Measurements from ENCODE around the gene SBF1. TPM values are rescaled to one million over a fixed set of nuclear protein-coding genes. Genes with fewer than 3 reads are reported as not detected.

SBF1 gene
- total and polyA plus RNA-seq, 4 donors = 30.1 to 76.9 (median 34.2) TPM

DNA sequence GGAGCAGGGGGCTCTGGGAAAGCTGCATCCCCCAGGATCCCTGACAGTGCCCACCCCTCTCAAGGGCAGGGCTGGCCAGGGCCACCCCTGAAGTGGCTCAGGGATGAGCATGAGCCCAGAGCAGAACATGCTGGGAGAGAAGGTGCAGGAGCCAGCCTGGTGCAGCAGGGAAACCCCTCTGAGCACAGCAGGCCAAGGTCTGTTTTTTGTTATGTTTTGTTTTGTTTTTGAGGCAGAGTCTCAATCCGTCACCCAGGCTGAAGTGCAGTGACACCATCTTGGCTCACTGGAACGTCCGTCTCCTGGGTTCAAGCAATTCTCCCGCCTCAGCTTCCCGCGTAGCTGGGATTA lies 792 bp upstream of the SBF1 start:
- peaks cover 0 to 2% (median 0%) of the 10 kb centered on the region in 4 donors for H3K36me3 ChIP-seq (ENCODE audit: control insufficient read depth in 4 of 4, insufficient read depth in 4 of 4, low read length in 4 of 4)
- H3K27ac ChIP-seq (ENCODE audit: low read depth in 1 of 2, low read length in 1 of 2) = no peak overlapping the region
- no peak for ATAC-seq (ENCODE audit: insufficient read depth, low FRiP score)
- peak overlapping the region in 1 of 2 donors; percentile 37 for H3K9ac ChIP-seq (ENCODE audit: insufficient read depth in 1 of 2, low read length in 2 of 2)
- no peak for DNase-seq
- 93% methylated on average over 6 of the region's 6 CpGs for WGBS, 2 donors
- TF ChIP-seq, protein P1, sequence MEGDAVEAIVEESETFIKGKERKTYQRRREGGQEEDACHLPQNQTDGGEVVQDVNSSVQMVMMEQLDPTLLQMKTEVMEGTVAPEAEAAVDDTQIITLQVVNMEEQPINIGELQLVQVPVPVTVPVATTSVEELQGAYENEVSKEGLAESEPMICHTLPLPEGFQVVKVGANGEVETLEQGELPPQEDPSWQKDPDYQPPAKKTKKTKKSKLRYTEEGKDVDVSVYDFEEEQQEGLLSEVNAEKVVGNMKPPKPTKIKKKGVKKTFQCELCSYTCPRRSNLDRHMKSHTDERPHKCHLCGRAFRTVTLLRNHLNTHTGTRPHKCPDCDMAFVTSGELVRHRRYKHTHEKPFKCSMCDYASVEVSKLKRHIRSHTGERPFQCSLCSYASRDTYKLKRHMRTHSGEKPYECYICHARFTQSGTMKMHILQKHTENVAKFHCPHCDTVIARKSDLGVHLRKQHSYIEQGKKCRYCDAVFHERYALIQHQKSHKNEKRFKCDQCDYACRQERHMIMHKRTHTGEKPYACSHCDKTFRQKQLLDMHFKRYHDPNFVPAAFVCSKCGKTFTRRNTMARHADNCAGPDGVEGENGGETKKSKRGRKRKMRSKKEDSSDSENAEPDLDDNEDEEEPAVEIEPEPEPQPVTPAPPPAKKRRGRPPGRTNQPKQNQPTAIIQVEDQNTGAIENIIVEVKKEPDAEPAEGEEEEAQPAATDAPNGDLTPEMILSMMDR (IDR thresholded peaks at IDR 0.05; ENCODE audit: control extremely low read depth, extremely low read depth) = no peak
- peaks cover 0 to 16% (median 13%) of the 10 kb centered on the region in 3 donors for H3K27me3 ChIP-seq (ENCODE audit: control insufficient read depth in 3 of 3, insufficient read depth in 3 of 3, low read length in 2 of 3)
- H3K4me3 ChIP-seq = no peak overlapping the region
- H3K9me3 ChIP-seq (ENCODE audit: control insufficient read depth in 4 of 4, insufficient read depth in 3 of 4, low read length in 3 of 4) = no peaks in the 10 kb centered on the region
- H3K4me1 ChIP-seq (ENCODE audit: control insufficient read depth in 5 of 5, insufficient read depth in 5 of 5, low read length in 5 of 5) = peaks cover 8 to 27% (median 10%) of the 10 kb centered on the region in 5 donors

DNA sequence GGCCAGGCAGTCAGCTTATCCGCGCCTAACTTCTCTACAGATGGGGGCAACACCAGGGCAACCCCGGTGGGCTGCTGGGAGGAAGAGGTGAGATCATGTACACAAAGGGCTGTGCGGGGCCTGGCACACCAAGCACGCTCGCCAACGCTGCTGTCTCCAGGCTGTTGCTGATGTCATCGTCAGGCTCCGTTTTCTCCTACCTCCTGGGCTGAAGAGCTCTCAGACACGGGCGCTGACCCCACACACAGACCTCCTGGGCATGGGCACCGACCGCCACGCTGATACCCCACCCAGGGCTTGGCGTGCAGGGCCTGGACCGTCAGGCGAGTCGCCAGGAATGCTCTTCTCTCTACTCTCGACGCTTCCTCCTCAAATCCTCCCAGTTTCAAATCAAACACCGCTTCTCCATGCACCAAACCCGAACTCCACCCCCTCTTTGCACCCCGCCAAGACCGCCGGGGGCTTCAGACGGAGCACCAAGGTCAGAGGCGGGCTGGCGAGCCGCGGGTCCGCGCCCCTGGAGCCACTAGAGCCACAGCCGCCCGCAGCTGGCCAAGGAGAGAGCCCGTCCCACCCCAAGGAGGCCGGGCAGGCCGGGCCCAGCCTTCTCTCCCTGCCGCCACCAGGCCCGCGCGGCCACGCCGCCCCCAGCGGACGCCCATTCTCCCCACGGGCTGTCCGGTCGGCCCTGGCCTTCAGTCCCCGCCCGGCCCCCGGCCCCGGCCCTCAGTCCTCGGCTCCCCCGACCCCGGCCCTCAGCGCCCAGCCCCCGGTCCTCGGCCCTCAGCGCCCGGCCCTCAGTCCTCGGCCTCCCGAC lies 772 bp downstream of the SBF1 start:
- H3K9me3 ChIP-seq (ENCODE audit: control insufficient read depth in 4 of 4, insufficient read depth in 3 of 4, low read length in 3 of 4) = no peaks in the 10 kb centered on the region
- H3K4me3 ChIP-seq = peak overlapping the region; percentile 94
- peak overlapping the region in 1 of 2 donors; percentile 45 for H3K27ac ChIP-seq (ENCODE audit: low read depth in 1 of 2, low read length in 1 of 2)
- peak overlapping the region; percentile 37 to 60 for H3K9ac ChIP-seq (ENCODE audit: insufficient read depth in 1 of 2, low read length in 2 of 2)
- peaks cover 0 to 2% (median 0%) of the 10 kb centered on the region in 3 donors for H3K27me3 ChIP-seq (ENCODE audit: control insufficient read depth in 3 of 3, insufficient read depth in 3 of 3, low read length in 2 of 3)
- ATAC-seq (ENCODE audit: insufficient read depth, low FRiP score) (peak; percentile 30), DNase-seq (peak; percentile 44 to 56 (median 44))
- peaks cover 0 to 2% (median 0%) of the 10 kb centered on the region in 4 donors for H3K36me3 ChIP-seq (ENCODE audit: control insufficient read depth in 4 of 4, insufficient read depth in 4 of 4, low read length in 4 of 4)
- TF ChIP-seq, protein P1 (IDR thresholded peaks at IDR 0.05; ENCODE audit: control extremely low read depth, extremely low read depth) = no peak
- WGBS, 2 donors = 5 to 17% methylated on average over 41 to 62 of the region's 62 CpGs
- peaks cover 8 to 42% (median 10%) of the 10 kb centered on the region in 5 donors for H3K4me1 ChIP-seq (ENCODE audit: control insufficient read depth in 5 of 5, insufficient read depth in 5 of 5, low read length in 5 of 5)

DNA sequence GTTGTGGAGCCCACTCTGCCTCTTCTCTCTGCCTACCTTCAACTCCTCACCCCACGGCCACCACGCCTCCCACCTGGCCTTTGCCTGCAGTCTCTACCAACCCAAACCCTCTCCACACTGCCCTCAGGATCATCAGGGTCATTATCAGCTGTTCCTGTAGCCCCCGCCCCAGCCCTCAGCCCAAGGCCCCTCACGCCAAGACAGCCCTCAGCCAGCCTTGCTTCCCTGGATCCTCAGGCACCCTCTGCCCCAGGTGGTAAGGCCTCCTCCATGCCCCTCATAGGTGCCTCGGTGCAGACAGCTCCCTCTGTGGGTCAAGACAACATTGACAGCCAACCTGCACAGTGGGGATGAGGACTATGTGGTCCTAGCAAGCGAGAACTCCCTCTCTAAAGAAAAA lies 1.7 kb downstream of the SBF1 start:
- Histone ChIP-seq H3K27me3 (ENCODE audit: control insufficient read depth in 3 of 3, insufficient read depth in 3 of 3, low read length in 2 of 3) (no peaks in the 10 kb centered on the region), H3K4me1 (ENCODE audit: control insufficient read depth in 5 of 5, insufficient read depth in 5 of 5, low read length in 5 of 5) (peaks cover 8 to 42% (median 10%) of the 10 kb centered on the region in 5 donors), H3K27ac (ENCODE audit: low read depth in 1 of 2, low read length in 1 of 2) (no peak overlapping the region), H3K36me3 (ENCODE audit: control insufficient read depth in 4 of 4, insufficient read depth in 4 of 4, low read length in 4 of 4) (peaks cover 0 to 2% (median 0%) of the 10 kb centered on the region in 4 donors), H3K9me3 (ENCODE audit: control insufficient read depth in 4 of 4, insufficient read depth in 3 of 4, low read length in 3 of 4) (no peaks in the 10 kb centered on the region), H3K4me3 (peak overlapping the region; percentile 77), H3K9ac (ENCODE audit: insufficient read depth in 1 of 2, low read length in 2 of 2) (peak overlapping the region in 1 of 2 donors; percentile 60)
- ATAC-seq (ENCODE audit: insufficient read depth, low FRiP score) = no peak
- TF ChIP-seq, protein P1 (IDR thresholded peaks at IDR 0.05; ENCODE audit: control extremely low read depth, extremely low read depth) = no peak
- no peak for DNase-seq
- 80 to 81% methylated on average over 6 of the region's 6 CpGs for WGBS, 2 donors
